H1 (cell line): ENCODE measurements around the gene QSOX2. TPM values are rescaled to one million over a fixed set of nuclear protein-coding genes. Genes with fewer than 3 reads are reported as not detected.
A peak's percentile ranks its signal among the peaks of the same experiment; 100 is the strongest.

Source experiments
- CTCF ChIA-PET: fragments of 300-600 bp; sonication (Branson Sonifier 250); formaldehyde crosslinking; loops from one replicate; lab custom pipeline; 2021; ENCODE audit not compliant: partially characterized antibody; lab: Charles Lee
- POLR2A ChIA-PET: fragments of 300-600 bp; sonication (Branson Sonifier 250); formaldehyde crosslinking; loops from one replicate; lab custom pipeline; 2021; ENCODE audit warnings: inconsistent platforms; ENCODE audit not compliant: partially characterized antibody; lab: Charles Lee
- DNase-seq, 2 experiments: peaks; one replicate each; pipeline versions ENCODE4 v3.0.0 to v3.0.0-alpha.2; 2010 to 2022; ENCODE audit warnings: low spot score in 2 of 2, low read depth in 1 of 2, mixed read lengths in 1 of 2
- FAIRE-seq: peaks from 2 replicates; lab custom pipeline; 2011; peaks lifted over from hg19 to GRCh38; lab: Jason Lieb, UNC
- H2AFZ ChIP-seq: 2 replicates; pipeline ENCODE4 v1.8.1; 2012; ENCODE audit warnings: low read length, inconsistent platforms
- H2AK5ac ChIP-seq: 2 replicates; pipeline ENCODE4 v1.6.1; 2013; ENCODE audit warnings: low read depth, low read length
- H2BK120ac ChIP-seq: replicated peaks from 2 replicates; pipeline ENCODE3; 2013; ENCODE audit warnings: low read depth, low read length, inconsistent platforms
- H2BK12ac ChIP-seq: 2 replicates; pipeline ENCODE4 v1.6.1; 2013; ENCODE audit warnings: low read depth, low read length
- H2BK15ac ChIP-seq: 2 replicates; pipeline ENCODE4 v1.6.1; 2013; ENCODE audit warnings: low read length
- H2BK20ac ChIP-seq: 2 replicates; pipeline ENCODE4 v1.6.1; 2013; ENCODE audit warnings: low read length
- H2BK5ac ChIP-seq: 2 replicates; pipeline ENCODE4 v1.6.1; 2013; ENCODE audit warnings: low read depth, low read length
- H3K14ac ChIP-seq: 2 replicates; pipeline ENCODE4 v1.6.1; 2013; ENCODE audit warnings: inconsistent platforms; ENCODE audit not compliant: insufficient read length
- H3K18ac ChIP-seq: 2 replicates; pipeline ENCODE4 v1.6.1; 2013; ENCODE audit warnings: low read length; ENCODE audit errors: extremely low read depth
- H3K23ac ChIP-seq: 2 replicates; pipeline ENCODE4 v1.6.1; 2013; ENCODE audit warnings: inconsistent platforms; ENCODE audit not compliant: insufficient read length
- H3K23me2 ChIP-seq: 2 replicates; pipeline ENCODE4 v1.6.1; 2013; ENCODE audit warnings: low read depth, low read length
- H3K27ac ChIP-seq: 2 replicates; pipeline ENCODE4 v1.6.1; 2011; ENCODE audit warnings: low read depth, low read length, inconsistent platforms
- H3K27me3 ChIP-seq, 4 experiments: replicated peaks in 1 of 4; 1 replicate in 1 of 4; 2 replicates in 3 of 4; pipeline versions ENCODE4 v1.6.1 to v1.8.1; 2011 to 2013; ENCODE audit warnings: low read length in 3 of 4, mild to moderate bottlenecking in 3 of 4, inconsistent platforms in 2 of 4, mixed read lengths in 2 of 4, moderate library complexity in 1 of 4; ENCODE audit not compliant: control insufficient read depth in 3 of 4, insufficient read depth in 3 of 4; ENCODE audit errors: extremely low read depth in 1 of 4
- H3K36me3 ChIP-seq, 4 experiments: 2 replicates each; pipeline versions ENCODE4 v1.6.1 to v1.8.1; 2011 to 2013; ENCODE audit warnings: mild to moderate bottlenecking in 4 of 4, low read length in 3 of 4, moderate library complexity in 2 of 4, control low read depth in 1 of 4, inconsistent platforms in 1 of 4; ENCODE audit not compliant: insufficient read depth in 4 of 4, control insufficient read depth in 2 of 4
- H3K4ac ChIP-seq: replicated peaks from 2 replicates; pipeline ENCODE3; 2013; ENCODE audit warnings: low read length, low read depth, mixed read lengths, inconsistent platforms; ENCODE audit not compliant: insufficient read length
- H3K4me1 ChIP-seq, 4 experiments: replicated peaks in 1 of 4; 1 replicate in 1 of 4; 2 replicates in 3 of 4; pipeline versions ENCODE4 v1.6.1 to v1.8.1; 2011 to 2013; ENCODE audit warnings: low read length in 3 of 4, inconsistent platforms in 2 of 4, mixed read lengths in 1 of 4; ENCODE audit not compliant: insufficient read depth in 4 of 4, control insufficient read depth in 3 of 4
- H3K4me2 ChIP-seq, 2 experiments: 2 replicates each; pipeline versions ENCODE4 v1.6.1 to v1.8.1; 2011 to 2013; ENCODE audit warnings: low read depth in 2 of 2, low read length in 2 of 2, control low read depth in 1 of 2, inconsistent platforms in 1 of 2, mild to moderate bottlenecking in 1 of 2; ENCODE audit not compliant: insufficient read depth in 1 of 2
- H3K4me3 ChIP-seq, 4 experiments: fragments of 200-600, 300-600 bp in 1 of 4; sonication (generic), shearing (Covaris generic), sonication (Bioruptor Twin) in 1 of 4; 2 replicates each; pipeline versions ENCODE4 v1.5.1 to v1.8.1; 2011 to 2016; ENCODE audit warnings: low read length in 4 of 4, low read depth in 3 of 4, control low read depth in 2 of 4, inconsistent platforms in 2 of 4, mild to moderate bottlenecking in 2 of 4, mixed read lengths in 1 of 4, moderate library complexity in 1 of 4; ENCODE audit not compliant: insufficient read depth in 2 of 4; ENCODE audit errors: extremely low read depth in 1 of 4
- H3K56ac ChIP-seq: replicated peaks from 2 replicates; pipeline ENCODE3; 2013; ENCODE audit warnings: low read depth, mild to moderate bottlenecking, mixed read lengths, low read length, inconsistent platforms; ENCODE audit not compliant: insufficient read length
- H3K79me1 ChIP-seq: 2 replicates; pipeline ENCODE4 v1.6.1; 2013; ENCODE audit warnings: low read depth, low read length, control low read depth
- H3K79me2 ChIP-seq, 2 experiments: 2 replicates each; pipeline versions ENCODE4 v1.6.1 to v1.8.1; 2012 to 2013; ENCODE audit warnings: low read length in 2 of 2, mild to moderate bottlenecking in 2 of 2, inconsistent platforms in 1 of 2; ENCODE audit not compliant: insufficient read depth in 2 of 2, control insufficient read depth in 1 of 2
- H3K9ac ChIP-seq, 4 experiments: replicated peaks in 1 of 4; 1 replicate in 1 of 4; 2 replicates in 3 of 4; pipeline versions ENCODE4 v1.6.1 to v1.8.1; 2011 to 2013; ENCODE audit warnings: low read depth in 3 of 4, low read length in 3 of 4, control low read depth in 2 of 4, mild to moderate bottlenecking in 2 of 4, moderate library complexity in 2 of 4, inconsistent platforms in 1 of 4; ENCODE audit errors: extremely low read depth in 1 of 4
- H3K9me3 ChIP-seq, 2 experiments: 2 replicates each; pipeline versions ENCODE4 v1.6.1 to v1.8.1; 2012 to 2013; ENCODE audit warnings: mild to moderate bottlenecking in 2 of 2, moderate library complexity in 2 of 2, control low read depth in 1 of 2, inconsistent platforms in 1 of 2, low read depth in 1 of 2, low read length in 1 of 2, mixed read lengths in 1 of 2; ENCODE audit not compliant: insufficient read depth in 2 of 2
- H4K20me1 ChIP-seq, 2 experiments: replicated peaks in 1 of 2; 2 replicates each; pipeline versions ENCODE3 to v1.8.1; 2011 to 2013; ENCODE audit warnings: inconsistent platforms in 2 of 2, low read length in 2 of 2, mild to moderate bottlenecking in 1 of 2; ENCODE audit not compliant: insufficient read depth in 2 of 2, control insufficient read depth in 1 of 2
- H4K5ac ChIP-seq: 2 replicates; pipeline ENCODE4 v1.6.1; 2013; ENCODE audit warnings: low read length, low read depth, mixed read lengths, inconsistent platforms; ENCODE audit not compliant: insufficient read length
- H4K8ac ChIP-seq: 2 replicates; pipeline ENCODE4 v1.8.0; 2013; ENCODE audit warnings: mild to moderate bottlenecking, moderate library complexity, low read length, inconsistent platforms; ENCODE audit not compliant: insufficient read depth; ENCODE audit errors: extremely low read depth
- H4K91ac ChIP-seq: replicated peaks from 2 replicates; pipeline ENCODE3; 2013; ENCODE audit warnings: low read length, mixed read lengths, inconsistent platforms; ENCODE audit not compliant: insufficient read length
- EZH2 ChIP-seq: fragments of 200-600 bp; sonication (generic); IDR thresholded peaks from 2 replicates; pipeline ENCODE4 v1.7.1; 2012; ENCODE audit warnings: low read depth, mild to moderate bottlenecking, moderate library complexity, low read length, inconsistent platforms; ENCODE audit not compliant: severe bottlenecking
- GABPA ChIP-seq: IDR thresholded peaks from 2 replicates; pipeline ENCODE4 v1.6.1; 2011; ENCODE audit warnings: mild to moderate bottlenecking, low read length, moderate library complexity, borderline replicate concordance; ENCODE audit not compliant: insufficient read depth
- NANOG ChIP-seq: IDR thresholded peaks from 2 replicates; pipeline ENCODE4 v1.6.1; 2011; ENCODE audit warnings: low read length, low read depth, mild to moderate bottlenecking, inconsistent platforms; ENCODE audit not compliant: insufficient read depth, poor library complexity, severe bottlenecking
- RAD21 ChIP-seq, 2 experiments: IDR thresholded peaks in 1 of 2; conservative IDR thresholded peaks in 1 of 2; 2 replicates each; pipeline ENCODE4 v1.6.1; 2011; ENCODE audit warnings: low read depth in 2 of 2, low read length in 2 of 2, improper control_type of control experiment in 1 of 2, inconsistent platforms in 1 of 2, mild to moderate bottlenecking in 1 of 2, moderate library complexity in 1 of 2
- SIX5 ChIP-seq: IDR thresholded peaks from 2 replicates; pipeline ENCODE4 v1.6.1; 2011; ENCODE audit warnings: mild to moderate bottlenecking, low read depth, low read length
- SRF ChIP-seq: IDR thresholded peaks from 2 replicates; pipeline ENCODE4 v1.6.1; 2011; ENCODE audit warnings: mild to moderate bottlenecking, low read depth, low read length, moderate library complexity
- TCF12 ChIP-seq: IDR thresholded peaks from 2 replicates; pipeline ENCODE4 v1.6.1; 2011; ENCODE audit warnings: low read depth, mild to moderate bottlenecking, low read length
- ZNF274 ChIP-seq: IDR thresholded peaks from 2 replicates; pipeline ENCODE4 v1.7.0; 2012; ENCODE audit warnings: low read length, borderline replicate concordance; ENCODE audit errors: extremely low read depth
- WGBS, 2 experiments: shearing (Covaris generic) in 1 of 2; methylation state at CpG; one replicate each; pipeline versions ENCODE4 v1.1.6 to v1.1.7; 2013 to 2015; ENCODE audit warnings: low lambda C conversion rate in 2 of 2, mixed read lengths in 2 of 2, inconsistent platforms in 1 of 2, low coverage in 1 of 2, missing lambda C conversion rate in 1 of 2; ENCODE audit not compliant: insufficient replicate concordance in 2 of 2, insufficient coverage in 1 of 2, insufficient read length in 1 of 2; ENCODE audit errors: extremely low coverage in 1 of 2, missing lambda C conversion rate in 1 of 2; 5-methylcytosine and 5-hydroxymethylcytosine counted together
- polyA plus RNA-seq, 7 experiments: library from polyadenylated mRNA; depleted of rRNA in 3 of 7; stranded (reverse) in 5 of 7; unstranded in 2 of 7; fragments of >200 nt in 5 of 7; fragments of 200-250 nt in 2 of 7; gene quantifications; 1 replicate in 5 of 7; 2 replicates in 1 of 7; 4 replicates in 1 of 7; pipeline versions ENCODE4 v1.2.1 to v1.2.3, GENCODE V29; 2011 to 2013; ENCODE audit warnings: missing spikeins in 2 of 7, mixed read lengths in 2 of 7
- total RNA-seq: library from RNA; stranded (reverse); fragmentation: NEBNext Ultra II Directional; extraction: Animal tissue kit (Norgen Biotek cat#: 25700); gene quantifications from 2 replicates; pipeline ENCODE4 v1.2.1, GENCODE V29; 2021

QSOX2 gene
- total and polyA plus RNA-seq, 2 of the 8 experiments (the other 6 are each of a cell fraction or from before 2014, with no cell fraction given): 18.0 to 28.6 TPM

DNA sequence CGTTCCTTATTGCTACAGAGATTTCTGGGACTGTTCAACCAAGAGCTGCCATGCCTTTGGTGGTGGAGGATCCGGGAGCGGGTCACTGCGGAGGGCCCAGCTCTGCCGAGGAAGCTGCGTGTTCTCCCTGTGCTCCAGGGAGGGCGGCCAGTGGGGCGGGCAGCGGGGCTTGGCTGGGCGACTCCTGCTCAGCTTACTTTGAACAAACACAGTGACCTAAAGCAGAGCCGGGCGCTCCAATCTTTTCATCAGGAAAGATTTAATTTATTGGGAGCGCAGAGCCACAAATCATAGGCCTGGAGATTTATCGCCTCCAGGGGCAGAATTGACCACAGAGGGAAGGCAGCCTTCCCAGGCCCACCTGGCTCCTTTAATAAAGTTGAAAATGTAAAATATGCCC lies 68.4 kb downstream of the QSOX2 start:
- no peak overlapping the region; the same call in 1 of the 2 replicates for H3K18ac ChIP-seq
- H3K79me2 ChIP-seq: no peaks in the 10 kb centered on the region
- no peak overlapping the region for H3K4me2 ChIP-seq
- H3K23me2 ChIP-seq: peaks cover 5% of the 10 kb centered on the region; the same call in 1 of the 2 replicates
- no peak for FAIRE-seq
- H3K9me3 ChIP-seq: no peaks in the 10 kb centered on the region
- 95% methylated on average over 10 of the region's 14 CpGs; no CpG with 5 or more reads in 1 of the 2 experiments for WGBS, 2 experiments
- no peaks in the 10 kb centered on the region for H3K36me3 ChIP-seq
- H2BK5ac ChIP-seq: no peak overlapping the region
- no peak overlapping the region for H4K5ac ChIP-seq
- H3K79me1 ChIP-seq: no peaks in the 10 kb centered on the region
- H2BK120ac ChIP-seq: no peak overlapping the region
- H2BK20ac ChIP-seq: no peak overlapping the region
- H4K91ac ChIP-seq: no peak overlapping the region
- H2AFZ ChIP-seq: no peak overlapping the region
- H2BK15ac ChIP-seq: no peak overlapping the region
- no peak overlapping the region for H2BK12ac ChIP-seq
- peaks cover 0 to 2% of the 10 kb centered on the region in 2 experiments for H4K20me1 ChIP-seq
- H3K4me3 ChIP-seq: no peak overlapping the region
- H3K27me3 ChIP-seq: no peaks in the 10 kb centered on the region
- no peak overlapping the region for H3K14ac ChIP-seq
- peak overlapping the region; percentile 46; the same call in 1 of the 2 replicates for H4K8ac ChIP-seq
- H3K4ac ChIP-seq: no peak overlapping the region
- ChIA-PET CTCF (interaction anchor here (0.9 to 2.2 kb wide), 5 partner anchors 9 to 29 kb away, joined by 3 to 6 read pairs (median 3); no protein-coding TSS in a partner anchor), POLR2A (interaction anchor here (2.0 kb wide), 1 partner anchor 15 kb away, joined by 7 read pairs; no protein-coding TSS in a partner anchor)
- peaks cover 0 to 14% (median 7%) of the 10 kb centered on the region in 4 experiments; a peak in 6 of 7 replicates for H3K4me1 ChIP-seq
- no peak for TF ChIP-seq SIX5
- TF ChIP-seq EZH2: no peak
- TF ChIP-seq RAD21 (IDR thresholded peaks at IDR 0.05 in 1 of 2, conservative IDR thresholded peaks at IDR 0.05 in 1 of 2; ENCODE audit: low read depth in 2 of 2, low read length in 2 of 2): no peak
- TF ChIP-seq GABPA: 0 out of 2 replicates have a peak, but pooled peaks have one; percentile 35
- no peak for TF ChIP-seq SRF
- no peak for TF ChIP-seq ZNF274
- TF ChIP-seq NANOG: no peak
- no peak for TF ChIP-seq TCF12
- no peak overlapping the region for H3K27ac ChIP-seq
- no peak overlapping the region for H3K9ac ChIP-seq
- no peak overlapping the region for H3K23ac ChIP-seq
- H2AK5ac ChIP-seq: no peak overlapping the region
- no peak for DNase-seq
- no peak overlapping the region for H3K56ac ChIP-seq
